Transverse colon (tissue), 4 donors: ENCODE data around the gene AMOTL2. TPM values are rescaled to one million over a fixed set of nuclear protein-coding genes. Genes with fewer than 3 reads are reported as not detected.

ENCODE experiments used
- DNase-seq: peaks from one replicate; pipeline ENCODE4 v3.0.0-alpha.2; 2019
- H3K27ac ChIP-seq, 4 donors: fragments of 200-600 bp; sonication (generic); 2 replicates each; pipeline ENCODE4 v1.5.1; 2016 to 2018; ENCODE audit warnings: inconsistent platforms in 4 of 4
- H3K27me3 ChIP-seq: fragments of 200-600 bp; sonication (generic); 2 replicates; pipeline ENCODE4 v1.5.1; 2017; ENCODE audit warnings: inconsistent platforms
- H3K36me3 ChIP-seq, 4 donors: fragments of 200-600 bp; sonication (generic); 2 replicates each; pipeline ENCODE4 v1.5.1; 2017 to 2019; ENCODE audit warnings: inconsistent platforms in 4 of 4
- H3K4me1 ChIP-seq, 4 donors: fragments of 200-600 bp; sonication (generic); 2 replicates each; pipeline ENCODE4 v1.5.1; 2017 to 2020; ENCODE audit warnings: inconsistent platforms in 4 of 4
- H3K4me3 ChIP-seq, 4 donors: fragments of 200-600 bp; sonication (generic); 1 replicate in 1 of 4; 2 replicates in 3 of 4; pipeline versions ENCODE4 v1.5.1 to v1.6.1; 2017 to 2019; ENCODE audit warnings: inconsistent platforms in 4 of 4
- H3K9me3 ChIP-seq, 2 donors: fragments of 200-600 bp; sonication (generic); 2 replicates each; pipeline ENCODE4 v1.5.1; 2017 to 2019; ENCODE audit warnings: inconsistent platforms in 2 of 2
- EP300 ChIP-seq: sonication (generic); formaldehyde crosslinking; IDR thresholded peaks from one replicate; pipeline ENCODE4 v1.6.1; 2017; ENCODE audit warnings: antibody characterized with exemption, low read depth
- POLR2A ChIP-seq: fragments of 450-650 bp; IDR thresholded peaks from one replicate; pipeline ENCODE4 v1.6.1; 2016; ENCODE audit warnings: antibody characterized with exemption, mild to moderate bottlenecking, moderate library complexity
- POLR2AphosphoS5 ChIP-seq, 3 donors: sonication (generic); formaldehyde crosslinking; IDR thresholded peaks; one replicate each; pipeline ENCODE4 v1.6.1; 2016; ENCODE audit warnings: antibody characterized with exemption in 3 of 3
- WGBS, 2 donors: methylation state at CpG; one replicate each; pipeline ENCODE4 v1.1.5; 2018; ENCODE audit warnings: low coverage in 1 of 2; 5-methylcytosine and 5-hydroxymethylcytosine counted together
- in situ Hi-C, 4 donors: fragments of 200-750 bp; cut with MboI; loops; one replicate each; pipeline versions ENCODE4 v1.15.0 to v1.15.1; 2017; ENCODE audit warnings: low sequenced_read_pairs in 3 of 4, low pct_ligation_motif_present in 1 of 4, low pct_unique_long_range_greater_than_20kb in 1 of 4
- intact Hi-C: fragments of 100-400 bp; cut with DNase I; formaldehyde crosslinking; loops from one replicate; pipeline ENCODE4 v1.15.1; 2023; ENCODE audit warnings: low total_unique reads
- total RNA-seq, 4 donors: library from RNA; depleted of rRNA; stranded (reverse); fragments of >200 nt; gene quantifications; one replicate each; pipeline ENCODE4 v1.1.0, GENCODE V29; 2016
- TF ChIP-seq, protein P1 (sequence below), 5 experiments: fragments of 200-600 bp in 3 of 5; fragments of 450-650 bp in 2 of 5; sonication (generic) in 3 of 5; IDR thresholded peaks; 1 replicate in 2 of 5; 2 replicates in 3 of 5; pipeline ENCODE4 v1.5.1; 2016 to 2017; ENCODE audit warnings: antibody characterized with exemption in 5 of 5, inconsistent platforms in 3 of 5, mild to moderate bottlenecking in 2 of 5, moderate library complexity in 1 of 5

AMOTL2 gene
- total RNA-seq, 4 donors from 2014 or later, result 14.5 to 50.9 (median 23.8) TPM

DNA sequence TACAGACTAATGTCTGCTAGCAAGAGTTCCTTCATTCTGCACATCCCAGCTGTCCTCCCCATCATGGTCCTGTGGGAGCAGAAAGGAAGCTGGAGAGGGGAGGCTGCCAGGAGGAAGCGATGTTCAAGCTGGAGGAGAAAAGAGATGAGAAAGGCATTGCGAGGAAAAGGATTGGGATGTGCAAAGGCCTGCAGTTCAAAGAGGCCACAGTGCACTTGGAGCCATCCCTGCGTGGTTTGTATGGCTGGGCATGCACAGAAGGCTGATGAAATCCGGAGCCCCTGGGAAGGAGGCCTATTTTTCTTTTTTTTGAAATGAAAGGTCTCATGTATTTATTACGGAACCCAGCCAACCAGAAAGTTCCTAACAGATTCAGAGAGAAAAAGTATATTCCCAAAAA, 22.8 kb downstream of the AMOTL2 start:
- no peak for DNase-seq
- Histone ChIP-seq H3K27ac (peak overlapping the region in 2 of 4 donors; percentile 10 to 64), H3K4me1 (peaks cover 4 to 49% (median 30%) of the 10 kb centered on the region in 4 donors), H3K36me3 (no peaks in the 10 kb centered on the region), H3K4me3 (no peak overlapping the region), H3K9me3 (peaks cover 2 to 7% of the 10 kb centered on the region in 2 donors), H3K27me3 (no peaks in the 10 kb centered on the region)
- in situ Hi-C loops, result no loop called here
- TF ChIP-seq EP300 (no peak), POLR2A (no peak), POLR2AphosphoS5 (IDR thresholded peaks at IDR 0.05) (no peak)
- TF ChIP-seq, protein P1, sequence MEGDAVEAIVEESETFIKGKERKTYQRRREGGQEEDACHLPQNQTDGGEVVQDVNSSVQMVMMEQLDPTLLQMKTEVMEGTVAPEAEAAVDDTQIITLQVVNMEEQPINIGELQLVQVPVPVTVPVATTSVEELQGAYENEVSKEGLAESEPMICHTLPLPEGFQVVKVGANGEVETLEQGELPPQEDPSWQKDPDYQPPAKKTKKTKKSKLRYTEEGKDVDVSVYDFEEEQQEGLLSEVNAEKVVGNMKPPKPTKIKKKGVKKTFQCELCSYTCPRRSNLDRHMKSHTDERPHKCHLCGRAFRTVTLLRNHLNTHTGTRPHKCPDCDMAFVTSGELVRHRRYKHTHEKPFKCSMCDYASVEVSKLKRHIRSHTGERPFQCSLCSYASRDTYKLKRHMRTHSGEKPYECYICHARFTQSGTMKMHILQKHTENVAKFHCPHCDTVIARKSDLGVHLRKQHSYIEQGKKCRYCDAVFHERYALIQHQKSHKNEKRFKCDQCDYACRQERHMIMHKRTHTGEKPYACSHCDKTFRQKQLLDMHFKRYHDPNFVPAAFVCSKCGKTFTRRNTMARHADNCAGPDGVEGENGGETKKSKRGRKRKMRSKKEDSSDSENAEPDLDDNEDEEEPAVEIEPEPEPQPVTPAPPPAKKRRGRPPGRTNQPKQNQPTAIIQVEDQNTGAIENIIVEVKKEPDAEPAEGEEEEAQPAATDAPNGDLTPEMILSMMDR (IDR thresholded peaks at IDR 0.05), result no peak
- intact Hi-C loops, result no loop called here
- WGBS, 2 donors, result 74 to 87% methylated on average over 5 of the region's 5 CpGs

DNA sequence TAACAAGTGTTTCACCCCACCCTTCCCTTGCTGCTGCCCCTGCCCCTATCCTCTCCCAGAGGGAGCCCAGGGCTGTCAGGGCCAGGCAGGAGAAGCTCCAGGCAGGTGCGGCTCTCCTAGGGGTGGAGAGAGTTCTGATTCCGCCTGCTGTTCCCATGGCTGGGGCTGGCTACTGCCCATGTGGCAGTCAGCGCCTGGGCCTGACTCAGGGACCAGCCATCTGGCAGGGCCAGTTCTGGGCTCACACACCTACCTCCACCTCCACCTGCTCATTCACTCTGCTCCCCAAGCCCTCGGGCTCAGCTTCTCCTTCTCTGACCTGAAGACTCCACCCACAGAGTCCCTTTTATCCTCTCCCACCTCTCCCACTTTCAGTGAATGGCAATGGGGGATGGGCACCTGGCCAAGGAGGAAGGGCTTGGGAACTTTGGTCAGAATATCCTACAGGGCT, 23.4 kb downstream of the AMOTL2 start:
- DNase-seq, result no peak
- 72% methylated on average over 4 of the region's 4 CpGs; no CpG with 5 or more reads in 1 of the 2 donors for WGBS, 2 donors
- no peaks in the 10 kb centered on the region for H3K36me3 ChIP-seq
- peak overlapping the region; percentile 10 to 64 (median 20) for H3K27ac ChIP-seq
- H3K4me3 ChIP-seq, result no peak overlapping the region
- no peaks in the 10 kb centered on the region for H3K27me3 ChIP-seq
- in situ Hi-C loops, result no loop called here
- TF ChIP-seq, protein P1 (IDR thresholded peaks at IDR 0.05), result no peak
- TF ChIP-seq EP300, result no peak
- TF ChIP-seq POLR2A, result no peak
- TF ChIP-seq POLR2AphosphoS5 (IDR thresholded peaks at IDR 0.05), result no peak
- peaks cover 4 to 49% (median 29%) of the 10 kb centered on the region in 4 donors for H3K4me1 ChIP-seq
- intact Hi-C loops, result no loop called here
- peaks cover 3 to 10% of the 10 kb centered on the region in 2 donors for H3K9me3 ChIP-seq

DNA sequence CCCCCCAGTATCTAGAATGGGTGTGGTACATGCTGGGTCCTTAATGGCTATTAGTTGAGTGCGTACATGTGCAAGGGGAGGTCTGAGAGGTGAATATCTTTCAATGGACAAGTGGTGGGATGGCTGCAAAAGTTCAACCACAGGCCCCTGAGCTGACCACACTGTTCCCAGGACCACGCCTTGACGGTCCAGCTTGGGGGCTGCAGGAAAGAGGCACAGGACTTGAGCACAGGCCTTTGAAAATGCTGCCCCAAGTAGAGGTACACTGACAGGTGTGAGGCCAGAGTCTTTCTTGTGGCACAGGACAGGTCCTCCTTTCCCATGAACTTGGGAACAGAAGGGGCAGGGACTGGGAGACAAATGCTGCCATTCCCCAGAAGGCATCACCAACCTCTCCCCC, 24.0 kb downstream of the AMOTL2 start:
- no peak for DNase-seq
- intact Hi-C loops, result no loop called here
- peak overlapping the region in 2 of 4 donors; percentile 18 to 64 for H3K27ac ChIP-seq
- H3K4me3 ChIP-seq, result no peak overlapping the region
- peaks cover 4 to 49% (median 29%) of the 10 kb centered on the region in 4 donors for H3K4me1 ChIP-seq
- no peaks in the 10 kb centered on the region for H3K36me3 ChIP-seq
- in situ Hi-C loops, result no loop called here
- TF ChIP-seq POLR2A (no peak), POLR2AphosphoS5 (IDR thresholded peaks at IDR 0.05) (no peak), EP300 (no peak)
- TF ChIP-seq, protein P1 (IDR thresholded peaks at IDR 0.05), result no peak
- WGBS, 2 donors, result 93% methylated on average over 3 of the region's 3 CpGs; no CpG with 5 or more reads in 1 of the 2 donors
- H3K9me3 ChIP-seq, result peaks cover 3 to 10% of the 10 kb centered on the region in 2 donors
- no peaks in the 10 kb centered on the region for H3K27me3 ChIP-seq

DNA sequence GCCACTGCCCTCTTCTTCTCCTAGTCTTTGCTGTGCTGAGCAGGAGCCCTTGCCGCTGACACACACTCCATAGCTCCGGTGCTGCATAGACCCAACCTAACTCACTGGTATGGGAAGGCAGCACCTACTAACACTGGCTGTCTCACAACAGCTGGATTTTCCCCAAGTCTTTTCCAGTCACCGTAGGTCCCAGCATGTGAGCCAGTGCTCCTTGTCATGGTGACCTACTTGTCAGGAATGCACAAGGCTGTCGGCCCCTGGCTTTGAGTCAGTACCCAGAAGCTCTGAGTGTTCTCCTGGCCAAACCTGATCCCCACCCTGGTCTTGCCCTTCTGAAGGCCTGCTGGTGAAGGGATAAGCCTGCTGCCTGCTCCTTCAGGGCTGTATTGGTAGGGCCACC, 25.7 kb downstream of the AMOTL2 start:
- H3K27me3 ChIP-seq, result no peaks in the 10 kb centered on the region
- H3K4me1 ChIP-seq, result peaks cover 4 to 40% (median 19%) of the 10 kb centered on the region in 4 donors
- H3K9me3 ChIP-seq, result peaks cover 3 to 10% of the 10 kb centered on the region in 2 donors
- no peaks in the 10 kb centered on the region for H3K36me3 ChIP-seq
- WGBS, 2 donors, result 80 to 89% methylated on average over 1 to 4 of the region's 4 CpGs
- in situ Hi-C loops, result no loop called here
- intact Hi-C loops, result no loop called here
- no peak overlapping the region for H3K27ac ChIP-seq
- TF ChIP-seq POLR2AphosphoS5 (IDR thresholded peaks at IDR 0.05) (no peak), POLR2A (no peak), EP300 (no peak)
- TF ChIP-seq, protein P1 (IDR thresholded peaks at IDR 0.05), result no peak
- H3K4me3 ChIP-seq, result no peak overlapping the region
- no peak for DNase-seq
